ENCODE measurements around the gene EPHA8.
A peak's percentile ranks its signal among the peaks of the same experiment; 100 is the strongest.

EPHA8 gene

DNA sequence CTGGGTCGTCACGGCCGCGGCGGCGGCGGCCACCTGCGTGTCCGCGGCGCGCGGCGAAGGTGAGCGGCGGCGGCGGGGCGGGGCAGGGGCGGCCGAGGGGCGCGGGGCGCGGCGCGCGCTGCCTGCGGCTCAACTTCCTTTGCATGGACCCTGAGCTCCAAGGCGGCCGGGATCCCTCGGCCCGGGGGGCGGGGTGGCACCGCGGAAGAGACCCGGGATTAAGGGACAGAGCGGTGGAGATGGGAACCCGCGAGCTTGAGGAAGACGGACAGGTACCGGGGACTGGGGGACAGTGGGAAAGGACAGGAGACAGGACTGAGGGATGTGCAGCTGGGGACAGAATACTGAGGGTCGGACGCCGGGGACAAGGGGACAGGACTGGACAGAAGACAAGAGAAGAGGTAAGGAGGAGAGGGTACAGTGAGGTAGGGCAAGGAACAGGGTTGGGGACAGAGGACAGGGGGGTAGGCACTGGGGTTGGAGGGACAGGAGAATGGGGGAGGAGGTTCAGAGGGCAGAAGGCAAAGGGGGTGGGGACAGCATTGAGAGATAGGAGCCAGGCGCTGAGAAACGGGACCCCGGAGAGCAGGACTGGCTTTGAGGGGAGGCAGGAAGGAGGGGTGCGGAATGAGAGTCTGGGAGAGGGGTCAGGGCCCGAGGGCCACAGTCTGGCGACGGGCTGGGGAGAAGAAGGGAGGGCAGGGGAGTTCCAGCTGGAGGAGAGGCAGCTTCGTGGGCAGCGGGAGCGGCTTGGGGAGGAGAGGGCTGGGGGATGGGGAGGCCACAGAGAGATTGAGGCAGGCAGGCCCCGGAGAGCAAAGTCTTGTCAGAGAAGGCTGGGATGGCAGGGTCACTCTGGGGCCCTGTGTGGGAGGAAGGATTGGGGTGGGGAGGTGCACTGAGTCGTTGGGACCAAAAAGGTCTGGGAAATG, 648 bp downstream of the EPHA8 start:
- H3K4me3 ChIP-seq (ENCODE audit: low read depth, low read length) = peak overlapping the region; percentile 31

GRCh38 chr1:22566161-22566560, 2.9 kb downstream of the EPHA8 start:
- H3K4me3 ChIP-seq (ENCODE audit: low read depth, low read length) = no peak overlapping the region

GRCh38 chr1:22567197-22567596, 3.9 kb downstream of the EPHA8 start:
- H3K4me3 ChIP-seq (ENCODE audit: low read depth, low read length) = no peak overlapping the region

DNA sequence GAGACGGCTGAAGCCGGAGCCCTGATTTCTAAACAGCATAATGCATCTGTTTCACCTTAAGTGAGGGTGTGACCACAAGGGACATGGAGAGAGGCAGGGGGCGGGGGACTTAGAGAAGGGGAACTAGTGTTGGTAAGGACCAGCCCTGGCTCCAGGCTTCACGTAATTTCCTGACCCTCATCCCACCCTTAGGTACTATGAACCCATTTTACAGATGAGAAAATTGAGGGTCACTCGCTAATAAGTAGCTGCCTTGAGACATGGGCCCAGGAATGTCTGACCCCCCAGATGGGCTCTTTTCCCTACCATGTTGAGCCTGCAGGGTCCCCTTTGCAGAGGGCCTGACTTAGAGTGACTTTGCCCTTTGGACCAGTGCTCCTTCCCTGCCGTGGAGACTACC, 4.7 kb downstream of the EPHA8 start:
- H3K4me3 ChIP-seq (ENCODE audit: low read depth, low read length) = no peak overlapping the region

GRCh38 chr1:22569269-22569668, 6.0 kb downstream of the EPHA8 start:
- H3K4me3 ChIP-seq (ENCODE audit: low read depth, low read length) = no peak overlapping the region

- H3K4me3 ChIP-seq (ENCODE audit: low read depth, low read length) = no peak overlapping the region
These were observed 7.0 kb downstream of the EPHA8 start for GRCh38 chr1:22570140-22570909.

DNA sequence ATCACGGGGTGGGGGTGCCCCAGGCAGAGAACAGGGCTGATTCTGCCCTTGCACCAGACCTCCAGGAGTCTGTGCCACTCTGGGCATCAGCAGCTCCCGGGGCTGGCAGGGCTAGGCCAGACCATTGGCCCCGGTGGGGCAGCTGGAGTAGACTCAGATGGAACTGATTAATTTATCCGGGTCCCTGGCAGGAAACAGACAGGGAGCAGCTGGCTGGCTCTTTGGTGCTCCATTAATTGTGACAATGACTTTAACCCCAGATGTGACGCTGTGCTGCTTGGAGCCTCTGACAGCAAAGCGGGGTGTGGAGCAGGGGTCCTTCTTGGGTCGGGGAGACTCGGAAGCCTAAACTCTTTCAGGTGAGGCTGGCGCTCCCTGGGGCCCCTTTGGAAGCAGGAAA, 9.5 kb downstream of the EPHA8 start:
- H3K4me3 ChIP-seq (ENCODE audit: low read depth, low read length) = no peak overlapping the region

GRCh38 chr1:22573237-22573636, 9.9 kb downstream of the EPHA8 start:
- H3K4me3 ChIP-seq (ENCODE audit: low read depth, low read length) = no peak overlapping the region

GRCh38 chr1:22575532-22576149, 12.4 kb downstream of the EPHA8 start:
- no peak overlapping the region for H3K4me3 ChIP-seq (ENCODE audit: low read depth, low read length)

DNA sequence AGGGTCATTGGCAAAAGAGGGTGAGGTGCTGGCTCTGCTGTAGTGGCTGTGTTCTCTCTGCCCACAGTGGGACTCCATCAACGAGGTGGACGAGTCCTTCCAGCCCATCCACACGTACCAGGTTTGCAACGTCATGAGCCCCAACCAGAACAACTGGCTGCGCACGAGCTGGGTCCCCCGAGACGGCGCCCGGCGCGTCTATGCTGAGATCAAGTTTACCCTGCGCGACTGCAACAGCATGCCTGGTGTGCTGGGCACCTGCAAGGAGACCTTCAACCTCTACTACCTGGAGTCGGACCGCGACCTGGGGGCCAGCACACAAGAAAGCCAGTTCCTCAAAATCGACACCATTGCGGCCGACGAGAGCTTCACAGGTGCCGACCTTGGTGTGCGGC, 12.9 kb downstream of the EPHA8 start:
- H3K4me3 ChIP-seq (ENCODE audit: low read depth, low read length) = no peak overlapping the region

DNA sequence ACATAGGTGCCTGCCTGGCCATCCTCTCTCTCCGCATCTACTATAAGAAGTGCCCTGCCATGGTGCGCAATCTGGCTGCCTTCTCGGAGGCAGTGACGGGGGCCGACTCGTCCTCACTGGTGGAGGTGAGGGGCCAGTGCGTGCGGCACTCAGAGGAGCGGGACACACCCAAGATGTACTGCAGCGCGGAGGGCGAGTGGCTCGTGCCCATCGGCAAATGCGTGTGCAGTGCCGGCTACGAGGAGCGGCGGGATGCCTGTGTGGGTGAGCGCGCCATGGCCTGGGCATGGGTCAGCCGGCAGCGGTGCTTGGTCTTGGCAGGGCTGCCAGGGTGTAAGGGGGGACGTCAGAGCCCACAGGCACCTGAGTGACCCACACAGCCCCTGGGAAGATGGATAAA, 13.3 kb downstream of the EPHA8 start:
- no peak overlapping the region for H3K4me3 ChIP-seq (ENCODE audit: low read depth, low read length)

DNA sequence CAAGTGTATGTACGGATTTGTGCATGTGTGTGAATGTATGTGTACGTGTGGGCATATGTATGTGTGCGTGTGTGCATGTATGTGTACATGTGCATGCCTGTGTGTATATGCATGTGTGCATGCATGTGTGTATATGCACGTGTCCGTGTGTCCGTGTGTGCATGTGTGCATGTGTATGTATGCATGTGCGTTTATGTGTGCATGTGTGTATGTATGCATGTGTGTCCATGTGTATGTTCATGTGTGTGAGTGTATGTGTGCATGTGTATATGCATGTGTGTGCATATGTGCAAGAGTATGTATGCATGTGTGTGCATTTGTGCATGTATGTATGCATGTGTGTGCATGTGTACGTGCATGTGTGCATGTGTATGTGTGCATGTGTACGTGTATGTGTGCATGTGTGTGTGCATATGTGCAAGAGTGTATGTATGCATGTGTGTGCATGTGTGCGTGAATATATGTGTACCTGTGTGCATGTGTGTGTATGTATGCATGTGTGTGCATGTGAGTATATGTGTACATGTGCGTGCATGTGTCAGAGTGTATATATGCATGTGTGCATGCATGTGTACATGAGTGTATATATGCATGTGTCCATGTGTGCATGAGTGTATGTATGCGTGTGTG, 15.6 kb downstream of the EPHA8 start:
- no peak overlapping the region for H3K4me3 ChIP-seq (ENCODE audit: low read depth, low read length)

DNA sequence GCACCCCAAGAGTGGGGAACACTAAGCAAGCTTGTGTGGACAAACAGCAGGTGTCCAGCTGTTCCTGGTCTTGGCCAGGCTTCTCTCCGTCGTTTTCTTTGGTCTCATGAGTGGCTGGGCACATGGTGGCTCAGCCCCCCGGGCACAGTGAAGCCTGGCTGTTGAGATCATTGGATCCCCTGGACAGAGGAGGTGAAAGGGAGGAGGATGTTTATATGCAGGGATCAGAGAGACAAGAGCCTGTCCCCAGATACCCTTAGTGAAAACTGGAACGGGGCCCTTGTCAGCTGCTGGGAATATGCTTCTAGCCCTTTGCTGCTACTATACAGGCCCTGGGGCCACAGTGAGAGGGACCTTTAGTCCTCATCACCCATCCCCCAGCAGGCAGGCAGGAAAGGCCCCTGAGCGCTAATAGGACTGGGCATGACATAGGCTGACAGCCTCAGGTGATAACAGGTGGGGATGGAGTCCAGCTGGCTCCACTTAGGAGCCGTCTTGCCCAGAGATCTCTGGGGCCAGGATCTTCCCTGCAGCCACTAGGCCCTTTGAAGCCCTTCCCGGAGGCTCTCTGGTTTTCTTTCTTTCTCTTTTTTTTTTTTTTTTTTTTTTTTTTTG, 16.4 kb downstream of the EPHA8 start:
- H3K4me3 ChIP-seq (ENCODE audit: low read depth, low read length) = no peak overlapping the region

GRCh38 chr1:22582661-22583635, 19.7 kb downstream of the EPHA8 start:
- H3K4me3 ChIP-seq (ENCODE audit: low read depth, low read length) = no peak overlapping the region

DNA sequence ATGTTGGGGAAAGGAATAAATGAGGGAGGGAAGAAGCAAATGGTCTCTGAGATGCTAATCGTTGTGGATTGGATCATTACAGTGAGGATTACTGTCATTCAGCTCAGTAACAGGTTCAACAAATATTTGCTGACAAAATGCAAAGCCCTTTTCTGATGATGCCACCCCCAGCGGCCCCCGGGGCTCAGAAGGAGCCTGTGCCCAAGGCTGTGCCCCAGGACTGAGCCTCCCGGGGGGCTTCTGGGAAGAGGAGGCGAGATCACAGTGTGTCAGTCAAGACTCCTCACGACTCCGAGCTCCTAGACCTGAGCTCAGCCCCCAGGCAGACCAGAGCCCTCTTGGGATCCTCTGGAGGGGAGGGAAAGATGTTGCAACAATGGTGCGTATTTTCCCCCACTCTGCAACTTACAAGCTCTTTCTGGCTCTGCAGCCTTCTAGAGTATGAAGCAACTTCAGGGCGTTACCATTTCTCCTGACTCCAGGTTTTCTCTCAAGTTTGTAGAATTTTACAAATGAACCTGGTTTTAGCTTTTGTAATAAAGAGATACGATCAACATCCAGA, 20.8 kb downstream of the EPHA8 start:
- H3K4me3 ChIP-seq (ENCODE audit: low read depth, low read length) = no peak overlapping the region

DNA sequence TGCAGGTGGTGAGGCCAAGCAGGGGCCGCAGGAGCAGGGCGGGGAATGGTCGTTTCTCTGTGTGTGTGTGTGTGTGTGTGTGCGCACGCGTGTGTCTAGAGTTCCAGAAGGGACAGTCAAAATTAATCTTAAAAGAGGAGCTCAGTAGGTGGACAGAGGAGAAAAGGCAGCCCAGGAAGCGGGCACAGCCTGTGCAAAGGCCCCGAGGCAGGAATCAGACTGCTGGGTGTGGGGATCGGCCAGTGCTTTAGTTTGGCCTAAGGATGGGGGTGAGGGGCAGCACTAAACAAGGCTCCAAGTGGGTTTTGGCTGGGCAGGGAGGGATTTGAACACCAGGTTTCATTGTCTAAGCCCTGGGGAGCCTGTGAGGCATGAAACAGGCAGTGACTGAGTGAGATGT, 21.7 kb downstream of the EPHA8 start:
- H3K4me3 ChIP-seq (ENCODE audit: low read depth, low read length) = no peak overlapping the region

- no peak overlapping the region for H3K4me3 ChIP-seq (ENCODE audit: low read depth, low read length)
These were observed 22.2 kb downstream of the EPHA8 start for GRCh38 chr1:22585471-22585870.

DNA sequence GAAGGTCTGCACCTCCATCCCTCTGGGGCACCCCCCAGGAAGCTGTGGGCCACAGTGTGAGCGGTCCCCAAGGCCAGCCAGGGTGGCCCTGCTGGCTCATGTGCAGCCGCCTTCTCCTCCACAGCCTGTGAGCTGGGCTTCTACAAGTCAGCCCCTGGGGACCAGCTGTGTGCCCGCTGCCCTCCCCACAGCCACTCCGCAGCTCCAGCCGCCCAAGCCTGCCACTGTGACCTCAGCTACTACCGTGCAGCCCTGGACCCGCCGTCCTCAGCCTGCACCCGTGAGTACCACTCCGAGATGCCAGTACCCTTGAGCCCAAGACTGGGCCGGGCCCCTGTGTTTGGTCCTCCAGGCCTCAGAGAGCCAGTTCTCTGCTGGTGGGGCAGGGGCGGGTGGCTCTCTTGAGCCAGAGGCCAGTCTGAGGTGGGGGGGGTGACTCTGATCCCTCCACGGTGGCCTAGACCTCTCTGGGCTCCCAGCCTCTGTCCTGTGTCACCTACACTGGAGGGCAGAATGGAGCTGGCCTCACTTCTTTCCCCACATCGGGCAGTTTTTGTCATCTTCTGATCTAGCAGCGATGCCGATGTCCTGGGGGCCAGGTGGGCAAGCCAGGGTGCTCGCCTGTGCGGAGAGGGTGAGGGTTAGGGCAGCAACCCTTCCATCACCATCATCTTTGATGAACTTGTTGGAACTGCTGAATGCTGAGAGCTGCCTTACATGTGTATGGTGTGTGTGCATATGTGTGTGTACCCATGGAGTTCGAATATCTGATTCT, 23.3 kb downstream of the EPHA8 start:
- H3K4me3 ChIP-seq (ENCODE audit: low read depth, low read length) = no peak overlapping the region

- H3K4me3 ChIP-seq (ENCODE audit: low read depth, low read length) = no peak overlapping the region
These were observed 24.0 kb downstream of the EPHA8 start for GRCh38 chr1:22587247-22587646.

Measured in iPS-11a (cell line).